HG02981 (cell line): ENCODE measurements around the gene CECR2.

Source experiments
- ATAC-seq: cut with Tn5 transposase; IDR thresholded peaks from one replicate; pipeline ENCODE4 v1.9.1; 2021; ENCODE audit warnings: mild to moderate bottlenecking, moderate library complexity; ENCODE audit not compliant: unreplicated experiment

Gene CECR2

DNA sequence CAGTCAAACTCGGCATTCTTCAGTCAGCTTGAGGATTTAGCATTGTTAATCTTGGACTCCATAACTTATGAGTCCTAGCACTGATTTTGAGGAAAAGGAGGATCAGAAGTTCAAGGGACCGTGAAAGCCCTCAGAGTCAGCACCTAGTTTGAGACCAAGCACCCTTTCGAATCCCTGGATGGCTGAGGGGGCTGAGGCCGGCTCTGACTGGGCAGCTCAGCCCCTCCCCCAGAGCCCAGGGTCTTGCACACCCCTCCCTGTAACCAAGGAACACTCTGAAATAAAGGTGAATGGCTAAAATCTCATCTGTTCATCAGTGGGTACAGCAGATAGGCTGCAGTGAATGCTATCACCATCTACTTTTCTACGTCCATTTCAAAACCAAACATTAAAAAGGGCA is 221.3 kb downstream of the CECR2 start:
- no peak for ATAC-seq

DNA sequence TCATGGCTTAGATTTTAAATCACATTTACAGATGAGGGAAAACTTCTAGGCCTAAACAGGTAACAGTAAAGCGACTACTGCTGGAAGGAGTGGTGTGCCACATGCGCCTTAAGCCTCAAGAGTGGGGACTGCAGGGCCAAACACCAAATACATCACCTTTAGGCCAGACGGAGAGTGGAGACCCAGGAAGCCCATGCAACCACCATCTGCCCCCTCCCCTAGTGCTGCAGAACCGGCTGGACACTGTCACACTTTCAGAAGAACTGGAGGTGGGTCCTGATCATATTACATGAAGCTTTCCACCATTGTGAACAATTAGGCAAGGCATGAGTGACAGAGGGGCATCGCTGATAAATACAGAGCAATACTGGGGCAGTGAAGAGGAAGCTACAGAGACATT is 222.9 kb downstream of the CECR2 start:
- ATAC-seq: no peak

DNA sequence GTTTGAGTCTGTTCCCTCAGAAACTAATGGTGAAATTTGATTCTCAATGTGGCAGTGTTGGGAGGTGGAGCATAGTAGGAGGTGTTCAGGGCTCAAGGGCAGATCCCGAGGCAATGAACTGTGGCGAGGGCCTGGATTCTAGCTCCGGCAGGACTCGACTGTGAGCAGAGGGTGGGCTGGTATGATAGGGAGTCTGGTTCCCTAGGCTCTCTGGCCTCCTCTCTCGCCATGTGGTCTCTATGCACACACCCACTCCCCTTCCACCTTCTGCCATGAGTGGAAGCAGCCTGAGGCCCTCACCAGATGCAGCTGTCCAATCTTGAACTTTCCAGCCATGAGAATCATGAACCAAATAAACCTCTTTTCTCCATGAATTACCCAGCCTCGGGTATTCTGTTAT is 227.0 kb downstream of the CECR2 start:
- no peak for ATAC-seq

DNA sequence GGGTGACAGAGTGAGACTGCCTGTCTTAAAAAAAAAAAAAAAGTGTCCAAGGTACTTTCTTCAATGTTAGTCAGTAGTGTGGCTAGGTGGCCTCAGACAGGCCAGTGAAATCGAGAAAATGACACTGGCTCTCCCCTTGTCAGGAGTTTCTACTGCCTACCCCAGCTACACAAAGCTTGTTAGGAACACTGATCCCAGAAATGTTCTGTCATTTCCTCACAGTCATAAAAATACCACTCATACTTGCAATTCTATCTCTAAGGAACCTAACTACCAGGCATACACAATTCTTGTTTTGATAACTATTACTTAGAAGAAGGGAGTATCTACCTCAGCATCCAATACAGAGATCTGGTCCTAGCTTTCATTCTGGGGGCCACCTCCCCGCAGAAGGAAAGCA is 228.0 kb downstream of the CECR2 start:
- no peak for ATAC-seq

DNA sequence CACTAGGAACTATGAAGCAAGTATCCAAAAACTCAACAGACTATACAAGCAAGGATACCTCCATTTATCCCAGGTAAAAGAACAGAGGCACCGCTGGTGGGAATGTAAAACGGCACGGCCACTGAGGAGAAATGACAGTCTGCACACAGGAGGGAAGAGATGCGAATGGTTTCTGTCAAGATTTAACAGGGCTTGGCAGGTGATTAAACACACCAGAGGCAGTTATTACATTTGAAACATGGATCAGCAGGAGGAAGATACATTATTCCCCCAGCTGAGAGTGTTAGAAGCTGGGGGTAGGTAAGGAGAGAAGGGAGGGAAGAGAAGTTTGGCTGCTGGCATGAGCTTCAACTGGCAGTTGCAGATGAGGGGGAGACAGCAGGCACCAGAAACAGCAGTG is 229.1 kb downstream of the CECR2 start:
- ATAC-seq: no peak

DNA sequence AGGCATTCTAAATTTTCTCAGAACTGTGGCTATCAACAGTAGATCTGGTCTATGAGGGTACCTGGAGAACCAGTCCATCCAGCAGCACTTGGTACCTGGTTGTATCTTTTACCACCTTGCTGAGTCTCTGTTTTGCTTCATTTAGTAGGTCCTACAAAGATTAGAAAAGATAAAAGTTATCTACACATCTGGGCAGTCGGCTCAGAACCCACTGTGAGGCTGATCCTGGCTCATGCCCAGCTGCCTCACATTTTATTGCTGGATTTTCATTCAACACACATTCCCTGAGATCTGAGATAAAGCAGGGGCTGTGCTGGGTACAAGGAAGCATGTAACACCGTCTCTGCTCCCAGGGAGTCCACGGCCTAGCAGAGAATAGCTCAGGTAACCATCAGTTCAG is 231.8 kb downstream of the CECR2 start:
- no peak for ATAC-seq

DNA sequence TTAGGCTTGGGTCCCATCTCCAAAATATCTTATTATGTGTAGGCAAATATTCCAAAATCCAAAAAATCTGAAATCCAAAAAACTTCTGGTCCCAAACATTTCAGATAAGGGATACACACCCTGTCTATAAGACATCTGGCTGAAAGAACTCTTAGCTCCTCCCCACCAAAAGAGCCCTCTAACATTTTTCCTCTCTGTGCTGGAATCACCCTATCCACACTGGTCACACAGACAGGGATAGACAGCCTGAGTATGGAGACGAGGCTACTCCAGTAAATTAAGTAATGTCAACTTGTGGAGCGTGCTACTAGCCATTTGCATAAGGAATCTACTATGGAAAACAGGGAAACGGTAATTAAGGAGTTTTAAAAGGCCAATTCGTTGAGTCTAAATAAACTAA is 234.4 kb downstream of the CECR2 start:
- ATAC-seq: no peak

DNA sequence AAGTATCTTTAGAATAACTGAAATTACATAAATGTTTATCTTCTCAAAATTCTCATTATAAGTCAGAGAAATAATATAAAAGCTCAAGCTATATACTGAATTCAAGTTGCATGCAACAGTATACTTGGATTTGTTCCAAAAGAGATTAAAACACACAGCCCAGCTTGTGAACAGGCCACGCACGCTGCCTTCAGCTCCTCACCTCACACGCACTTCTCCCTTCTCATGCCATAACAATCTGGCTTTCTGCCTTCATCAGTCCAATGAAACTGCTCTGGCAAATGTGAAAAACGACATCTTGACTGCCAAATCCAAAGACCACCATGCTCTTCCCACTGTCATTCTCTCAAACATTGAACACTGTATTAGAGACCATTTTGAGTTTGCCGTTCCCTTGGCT is 237.2 kb downstream of the CECR2 start:
- no peak for ATAC-seq
